ENCODE measurements around the gene MYL7. TPM values are rescaled to one million over a fixed set of nuclear protein-coding genes. Genes with fewer than 3 reads are reported as not detected.

MYL7 gene
- total RNA-seq, 1 donor from 2014 or later = 1.6 TPM

- H3K4me1 ChIP-seq = peaks cover 17% of the 10 kb centered on the region
- no peaks in the 10 kb centered on the region for H3K9me3 ChIP-seq
- H3K4me3 ChIP-seq = no peak overlapping the region
- no peak overlapping the region for H3K27ac ChIP-seq
- DNase-seq = no peak
- no peak for ATAC-seq
- TF ChIP-seq CTCF (IDR thresholded peaks at IDR 0.05) = no peak
- intact Hi-C loops (cut with DNase I) = no loop called here
- H3K36me3 ChIP-seq = no peaks in the 10 kb centered on the region
- H3K27me3 ChIP-seq (ENCODE audit: low read depth) = peaks cover 25% of the 10 kb centered on the region
Observed at GRCh38 chr7:44144426-44144967, 3.4 kb upstream of the MYL7 start.

DNA sequence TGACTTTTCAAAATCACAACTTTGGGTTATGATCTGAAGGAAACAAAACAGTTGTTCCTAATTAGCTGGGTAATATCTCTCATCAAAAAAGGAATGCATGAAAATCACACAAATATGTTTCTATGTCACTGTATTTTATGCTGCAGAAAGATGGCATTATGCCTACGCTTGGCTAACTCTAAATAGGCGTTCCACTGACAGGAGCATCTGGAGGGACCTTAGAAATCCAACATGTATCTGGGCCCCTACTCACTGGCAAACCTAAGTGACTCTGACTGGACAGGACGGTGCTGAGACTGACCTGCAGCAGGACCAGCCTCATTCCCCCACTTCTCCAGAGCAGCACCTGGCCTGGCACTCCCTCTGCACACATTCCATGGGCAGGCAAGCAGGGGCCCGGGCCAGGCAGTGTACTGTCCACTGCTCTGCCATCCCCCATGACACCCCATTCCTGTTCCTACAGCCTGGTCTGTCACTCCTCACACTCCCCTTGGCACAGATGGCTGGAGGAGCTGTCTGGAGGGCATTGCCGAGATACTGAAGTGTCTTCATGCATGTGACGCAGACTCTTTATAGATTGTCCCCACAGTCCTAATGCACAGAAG is 2.6 kb upstream of the MYL7 start:
- Histone ChIP-seq H3K9me3 (no peaks in the 10 kb centered on the region), H3K27ac (no peak overlapping the region), H3K4me3 (no peak overlapping the region), H3K4me1 (peaks cover 17% of the 10 kb centered on the region), H3K36me3 (no peaks in the 10 kb centered on the region), H3K27me3 (ENCODE audit: low read depth) (peaks cover 25% of the 10 kb centered on the region)
- DNase-seq = no peak
- intact Hi-C loops (cut with DNase I) = no loop called here
- ATAC-seq = no peak
- TF ChIP-seq CTCF (IDR thresholded peaks at IDR 0.05) = no peak

DNA sequence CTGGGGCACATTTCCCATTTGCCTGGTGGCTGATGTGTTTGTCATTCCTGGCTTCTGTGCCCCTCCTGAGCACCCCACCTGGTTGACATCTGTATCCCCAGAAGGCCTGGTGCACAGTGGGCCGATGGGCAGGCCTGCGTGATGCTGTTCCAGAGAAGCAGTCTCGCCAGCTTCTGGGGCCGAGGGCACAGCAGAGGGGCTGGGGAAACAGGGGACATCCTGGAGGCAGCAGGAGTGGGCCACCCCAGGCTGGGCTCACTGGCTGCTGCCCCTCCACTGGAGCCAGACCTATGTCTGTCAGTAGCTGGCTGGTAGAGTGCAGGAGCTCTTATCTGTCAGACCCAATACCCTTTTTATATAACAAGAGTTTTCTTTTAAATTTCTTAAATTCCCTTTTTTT is 896 bp upstream of the MYL7 start:
- Histone ChIP-seq H3K4me1 (peaks cover 17% of the 10 kb centered on the region), H3K27ac (no peak overlapping the region), H3K36me3 (no peaks in the 10 kb centered on the region), H3K4me3 (no peak overlapping the region), H3K27me3 (ENCODE audit: low read depth) (peaks cover 17% of the 10 kb centered on the region), H3K9me3 (no peaks in the 10 kb centered on the region)
- intact Hi-C loops (cut with DNase I) = no loop called here
- TF ChIP-seq CTCF (IDR thresholded peaks at IDR 0.05) = no peak
- DNase-seq = no peak
- no peak for ATAC-seq

DNA sequence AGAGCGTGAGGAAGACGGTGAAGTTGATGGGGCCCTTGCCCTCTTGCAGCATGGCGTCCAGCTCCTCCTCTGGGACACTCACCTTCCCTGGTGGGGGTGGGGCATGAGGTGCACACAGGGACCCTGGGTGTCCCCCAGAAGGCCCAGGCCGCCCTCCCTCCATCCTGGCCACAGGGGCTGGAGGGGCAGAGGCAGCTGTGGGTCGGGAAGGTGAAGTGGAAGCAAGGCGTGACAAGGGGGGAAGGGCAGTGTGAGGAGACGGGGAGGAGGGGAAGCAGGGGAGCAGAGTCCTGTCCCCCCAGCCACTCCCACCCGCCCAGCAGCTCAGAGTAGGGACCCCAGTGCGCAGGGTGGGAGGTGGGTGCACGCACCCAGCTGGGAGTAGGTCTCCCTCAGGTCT is 791 bp downstream of the MYL7 start:
- H3K27ac ChIP-seq = no peak overlapping the region
- TF ChIP-seq CTCF (IDR thresholded peaks at IDR 0.05) = no peak
- ATAC-seq (no peak), DNase-seq (no peak)
- H3K27me3 ChIP-seq (ENCODE audit: low read depth) = peaks cover 6% of the 10 kb centered on the region
- H3K9me3 ChIP-seq = no peaks in the 10 kb centered on the region
- no peak overlapping the region for H3K4me3 ChIP-seq
- intact Hi-C loops (cut with DNase I) = no loop called here
- no peaks in the 10 kb centered on the region for H3K36me3 ChIP-seq
- H3K4me1 ChIP-seq = peaks cover 2% of the 10 kb centered on the region

DNA sequence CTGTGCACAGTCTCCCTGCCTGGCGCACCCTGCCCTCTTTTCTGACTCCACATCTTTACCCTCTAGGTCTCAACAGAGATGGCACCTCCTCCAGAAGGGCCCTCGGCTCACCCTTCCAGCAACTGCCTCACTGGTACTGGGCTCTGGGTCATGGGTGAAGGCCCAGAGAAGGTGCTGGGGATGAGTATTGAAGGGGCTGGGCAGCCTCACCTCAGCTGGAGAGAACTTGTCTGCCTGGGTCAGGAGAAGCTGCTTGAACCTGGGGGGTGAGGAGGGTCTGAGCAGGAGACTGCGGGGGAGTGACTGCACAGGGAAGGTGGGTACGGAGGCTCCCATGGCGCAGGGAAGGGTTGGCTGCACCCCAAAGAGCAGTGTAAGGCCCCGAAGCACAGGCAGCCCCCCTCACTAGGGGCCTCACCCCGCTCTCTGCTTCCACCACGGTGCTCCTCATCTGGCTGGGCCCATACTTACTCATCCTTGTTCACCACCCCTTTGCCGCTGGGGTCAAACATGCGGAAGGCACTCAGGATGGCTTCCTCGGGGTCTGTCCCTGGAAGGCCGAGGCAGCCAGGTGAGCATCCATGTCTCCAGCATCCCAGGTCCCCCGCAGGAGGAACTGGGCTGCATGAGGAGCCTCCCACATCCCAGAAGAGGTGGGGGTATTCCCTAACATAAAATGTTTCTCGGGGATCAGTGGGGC is 1.7 kb downstream of the MYL7 start:
- Histone ChIP-seq H3K9me3 (no peaks in the 10 kb centered on the region), H3K4me1 (no peaks in the 10 kb centered on the region), H3K27ac (no peak overlapping the region), H3K4me3 (no peak overlapping the region), H3K27me3 (ENCODE audit: low read depth) (no peaks in the 10 kb centered on the region), H3K36me3 (no peaks in the 10 kb centered on the region)
- ATAC-seq (no peak), DNase-seq (no peak)
- no peak for TF ChIP-seq CTCF (IDR thresholded peaks at IDR 0.05)
- intact Hi-C loops (cut with DNase I) = no loop called here
